Neural cell (in vitro differentiated cells): Measurements from ENCODE around the gene ADAM11. TPM values are rescaled to one million over a fixed set of nuclear protein-coding genes. Genes with fewer than 3 reads are reported as not detected.

Source experiments
- H2AFZ ChIP-seq: fragments of 200-600, 300-800 bp; sonication (generic), shearing (Covaris generic); 2 replicates; pipeline ENCODE4 v1.6.0; 2014; ENCODE audit warnings: low read depth, mild to moderate bottlenecking, antibody characterized with exemption, low read length, moderate library complexity
- H3F3A ChIP-seq: fragments of 200-600 bp; shearing (Covaris generic); 2 replicates; pipeline ENCODE4 v1.6.1; 2016; ENCODE audit warnings: mild to moderate bottlenecking, moderate library complexity, mixed read lengths, antibody characterized with exemption, low read length; ENCODE audit not compliant: insufficient read depth, poor library complexity, severe bottlenecking
- H3K27ac ChIP-seq: fragments of 200-600, 300-800 bp; sonication (generic), shearing (Covaris generic); 2 replicates; pipeline ENCODE4 v1.5.1; 2014; ENCODE audit warnings: mild to moderate bottlenecking, low read length, moderate library complexity
- H3K27me3 ChIP-seq: fragments of 300-800, 200-600 bp; sonication (generic), shearing (Covaris generic); 2 replicates; pipeline ENCODE4 v1.6.0; 2014; ENCODE audit warnings: mild to moderate bottlenecking, low read depth, low read length, moderate library complexity; ENCODE audit not compliant: insufficient read depth
- H3K36me3 ChIP-seq: fragments of 300-800, 200-600 bp; sonication (generic), shearing (Covaris generic); 2 replicates; pipeline ENCODE4 v1.5.1; 2014; ENCODE audit warnings: mild to moderate bottlenecking, antibody characterized with exemption, low read length, moderate library complexity; ENCODE audit not compliant: insufficient read depth
- H3K4me2 ChIP-seq: fragments of 300-800, 200-600 bp; sonication (generic), shearing (Covaris generic); 2 replicates; pipeline ENCODE4 v1.6.0; 2014; ENCODE audit warnings: mild to moderate bottlenecking, low read length
- H3K4me3 ChIP-seq: fragments of 300-800, 200-600 bp; sonication (generic), shearing (Covaris generic); 2 replicates; pipeline ENCODE4 v1.5.1; 2014; ENCODE audit warnings: mild to moderate bottlenecking, low read length, moderate library complexity
- H3K79me2 ChIP-seq: fragments of 200-600 bp; shearing (Covaris generic); replicated peaks from 2 replicates; pipeline ENCODE4 v1.6.0; 2014; ENCODE audit warnings: mild to moderate bottlenecking, low read length, moderate library complexity; ENCODE audit not compliant: insufficient read depth
- H3K9ac ChIP-seq: fragments of 300-800, 200-600 bp; sonication (generic), shearing (Covaris generic); 2 replicates; pipeline ENCODE4 v1.6.1; 2016; ENCODE audit warnings: mild to moderate bottlenecking, low read length, mixed read lengths
- H3K9me2 ChIP-seq: fragments of 200-600 bp; shearing (Covaris generic); 2 replicates; pipeline ENCODE4 v1.6.1; 2016; ENCODE audit warnings: mild to moderate bottlenecking, low read length, mixed read lengths; ENCODE audit not compliant: insufficient read depth
- H3K9me3 ChIP-seq: fragments of 200-600, 300-800 bp; sonication (generic), shearing (Covaris generic); 2 replicates; pipeline ENCODE4 v1.6.1; 2016; ENCODE audit warnings: mild to moderate bottlenecking, mixed run types, low read length, moderate library complexity, mixed read lengths
- H4K20me1 ChIP-seq: fragments of 200-600 bp; shearing (Covaris generic); 2 replicates; pipeline ENCODE4 v1.6.1; 2016; ENCODE audit warnings: mild to moderate bottlenecking, mixed run types; ENCODE audit not compliant: insufficient read depth
- CTCF ChIP-seq: fragments of 450-650 bp; IDR thresholded peaks from 2 replicates; pipeline ENCODE4 v1.5.1; 2014; ENCODE audit warnings: antibody characterized with exemption, mild to moderate bottlenecking, moderate library complexity; ENCODE audit not compliant: poor library complexity, severe bottlenecking
- EP300 ChIP-seq: fragments of 450-650 bp; conservative IDR thresholded peaks from 2 replicates; pipeline ENCODE4 v1.6.1; 2014; ENCODE audit warnings: antibody characterized with exemption, mild to moderate bottlenecking, moderate library complexity; ENCODE audit not compliant: poor library complexity, severe bottlenecking
- EZH2 ChIP-seq: fragments of 200-600, 300-800 bp; shearing (Covaris generic), sonication (generic); IDR thresholded peaks from 2 replicates; pipeline ENCODE4 v1.6.1; 2014; ENCODE audit warnings: antibody characterized with exemption, low read length, borderline replicate concordance, mild to moderate bottlenecking; ENCODE audit not compliant: insufficient read depth, poor library complexity, severe bottlenecking
- MXI1 ChIP-seq: fragments of 450-650 bp; conservative IDR thresholded peaks from 2 replicates; pipeline ENCODE4 v1.6.1; 2014; ENCODE audit warnings: antibody characterized with exemption, mild to moderate bottlenecking; ENCODE audit not compliant: poor library complexity, severe bottlenecking
- POLR2AphosphoS5 ChIP-seq: IDR thresholded peaks from 2 replicates; pipeline ENCODE4 v1.6.1; 2012
- RAD21 ChIP-seq: fragments of 450-650 bp; conservative IDR thresholded peaks from 2 replicates; pipeline ENCODE4 v1.6.1; 2014; ENCODE audit warnings: antibody characterized with exemption, mild to moderate bottlenecking, moderate library complexity
- REST ChIP-seq: IDR thresholded peaks from 2 replicates; pipeline ENCODE4 v1.6.1; 2012; ENCODE audit warnings: borderline replicate concordance
- SMC3 ChIP-seq: fragments of 450-650 bp; conservative IDR thresholded peaks from 2 replicates; pipeline ENCODE4 v1.6.1; 2014; ENCODE audit warnings: antibody characterized with exemption, mild to moderate bottlenecking, moderate library complexity; ENCODE audit not compliant: poor library complexity
- TAF1 ChIP-seq: IDR thresholded peaks from 2 replicates; pipeline ENCODE4 v1.6.1; 2012; ENCODE audit warnings: low read depth
- polyA plus RNA-seq: library from polyadenylated mRNA; depleted of rRNA; stranded (reverse); fragments of >200 nt; gene quantifications from 2 replicates; pipeline ENCODE4 v1.2.3, GENCODE V29; 2014

ADAM11 gene
- polyA plus RNA-seq, 1 donor from 2014 or later, result 25.8 TPM

- Histone ChIP-seq H3K9me2 (no peaks in the 10 kb centered on the region), H3K27me3 (no peaks in the 10 kb centered on the region), H3K4me3 (no peak overlapping the region), H4K20me1 (no peaks in the 10 kb centered on the region), H3K79me2 (no peaks in the 10 kb centered on the region), H3K27ac (no peak overlapping the region), H3K9me3 (no peaks in the 10 kb centered on the region), H3F3A (no peaks in the 10 kb centered on the region), H2AFZ (no peak overlapping the region), H3K36me3 (no peaks in the 10 kb centered on the region), H3K4me2 (no peak overlapping the region), H3K9ac (no peak overlapping the region)
- TF ChIP-seq EZH2 (no peak), SMC3 (no peak), EP300 (no peak), REST (no peak), TAF1 (no peak), POLR2AphosphoS5 (no peak), RAD21 (no peak), MXI1 (no peak), CTCF (no peak)
Observed at GRCh38 chr17:44788139-44788538, 29.4 kb downstream of the ADAM11 start.

- no peaks in the 10 kb centered on the region for H3K27me3 ChIP-seq
- no peak for TF ChIP-seq EZH2
- no peak for TF ChIP-seq POLR2AphosphoS5
- TF ChIP-seq SMC3, result no peak
- TF ChIP-seq MXI1, result no peak
- TF ChIP-seq REST, result no peak
- no peak for TF ChIP-seq TAF1
- TF ChIP-seq CTCF, result no peak
- no peak for TF ChIP-seq EP300
- no peak for TF ChIP-seq RAD21
- H3K9me2 ChIP-seq, result no peaks in the 10 kb centered on the region
- H3K79me2 ChIP-seq, result no peaks in the 10 kb centered on the region
- H3K9ac ChIP-seq, result no peak overlapping the region
- H3K27ac ChIP-seq, result no peak overlapping the region
- H4K20me1 ChIP-seq, result no peaks in the 10 kb centered on the region
- no peaks in the 10 kb centered on the region for H3F3A ChIP-seq
- no peak overlapping the region for H3K4me2 ChIP-seq
- no peak overlapping the region for H3K4me3 ChIP-seq
- H3K36me3 ChIP-seq, result no peaks in the 10 kb centered on the region
- no peaks in the 10 kb centered on the region for H3K9me3 ChIP-seq
- no peak overlapping the region for H2AFZ ChIP-seq
Observed at GRCh38 chr17:44792276-44792675, 33.5 kb downstream of the ADAM11 start.
